Neural crest cell (in vitro differentiated cells): ENCODE data around the gene TDRD9. TPM values are rescaled to one million over a fixed set of nuclear protein-coding genes. Genes with fewer than 3 reads are reported as not detected.

Experiments
- DNase-seq: peaks from one replicate; pipeline ENCODE4 v3.0.0; 2021; ENCODE audit warnings: low read depth, mixed read lengths, low spot score
- H3K27ac Mint-ChIP-seq: one replicate; pipeline ENCODE4 v1.8.0; 2021; ENCODE audit warnings: mild to moderate bottlenecking, mixed read lengths; ENCODE audit not compliant: unreplicated experiment
- H3K27me3 Mint-ChIP-seq: 2 replicates; pipeline ENCODE4 v1.8.0; 2021; ENCODE audit warnings: low read depth, mild to moderate bottlenecking, mixed read lengths
- H3K36me3 Mint-ChIP-seq: 2 replicates; pipeline ENCODE4 v1.8.0; 2021; ENCODE audit warnings: low read depth, mild to moderate bottlenecking, mixed read lengths
- H3K4me1 Mint-ChIP-seq: 2 replicates; pipeline ENCODE4 v1.8.0; 2021; ENCODE audit warnings: mixed read lengths
- H3K4me3 Mint-ChIP-seq: one replicate; pipeline ENCODE4 v1.8.0; 2021; ENCODE audit warnings: mild to moderate bottlenecking, mixed read lengths
- H3K9me3 Mint-ChIP-seq: 2 replicates; pipeline ENCODE4 v1.8.0; 2021; ENCODE audit warnings: mixed read lengths
- total RNA-seq: library from RNA; stranded (reverse); gene quantifications from 2 replicates; pipeline ENCODE4 v1.2.1, GENCODE V29; 2021
- TF ChIP-seq, protein P1 (sequence below): fragments of 200-600 bp; sonication (generic); conservative IDR thresholded peaks from 2 replicates; pipeline ENCODE4 v1.5.0; 2021; ENCODE audit warnings: antibody characterized with exemption, mild to moderate bottlenecking

The TDRD9 gene
- total RNA-seq, 1 donor from 2014 or later = not detected

DNA sequence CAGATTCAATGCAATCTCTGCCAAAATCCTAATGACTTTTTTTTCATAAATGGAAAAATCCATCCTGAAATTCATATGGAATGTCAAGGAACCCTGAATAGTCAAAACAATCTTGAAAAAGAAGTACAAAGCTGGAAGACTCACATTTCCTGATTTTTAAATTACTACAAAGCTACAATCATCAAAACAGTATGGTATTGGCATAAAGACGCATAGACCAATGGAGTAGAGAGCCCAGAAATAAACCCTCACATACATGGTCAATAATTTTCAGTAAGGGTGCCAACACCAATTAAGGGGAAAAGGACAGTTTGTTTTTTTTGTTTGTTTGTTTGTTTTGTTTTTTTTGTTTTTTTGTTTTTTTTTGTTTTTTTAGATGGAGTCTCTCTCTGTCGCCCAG, 18.7 kb downstream of the TDRD9 start:
- H3K36me3 Mint-ChIP-seq = no peaks in the 10 kb centered on the region
- DNase-seq = no peak
- no peak overlapping the region for H3K4me3 Mint-ChIP-seq
- TF ChIP-seq, protein P1, sequence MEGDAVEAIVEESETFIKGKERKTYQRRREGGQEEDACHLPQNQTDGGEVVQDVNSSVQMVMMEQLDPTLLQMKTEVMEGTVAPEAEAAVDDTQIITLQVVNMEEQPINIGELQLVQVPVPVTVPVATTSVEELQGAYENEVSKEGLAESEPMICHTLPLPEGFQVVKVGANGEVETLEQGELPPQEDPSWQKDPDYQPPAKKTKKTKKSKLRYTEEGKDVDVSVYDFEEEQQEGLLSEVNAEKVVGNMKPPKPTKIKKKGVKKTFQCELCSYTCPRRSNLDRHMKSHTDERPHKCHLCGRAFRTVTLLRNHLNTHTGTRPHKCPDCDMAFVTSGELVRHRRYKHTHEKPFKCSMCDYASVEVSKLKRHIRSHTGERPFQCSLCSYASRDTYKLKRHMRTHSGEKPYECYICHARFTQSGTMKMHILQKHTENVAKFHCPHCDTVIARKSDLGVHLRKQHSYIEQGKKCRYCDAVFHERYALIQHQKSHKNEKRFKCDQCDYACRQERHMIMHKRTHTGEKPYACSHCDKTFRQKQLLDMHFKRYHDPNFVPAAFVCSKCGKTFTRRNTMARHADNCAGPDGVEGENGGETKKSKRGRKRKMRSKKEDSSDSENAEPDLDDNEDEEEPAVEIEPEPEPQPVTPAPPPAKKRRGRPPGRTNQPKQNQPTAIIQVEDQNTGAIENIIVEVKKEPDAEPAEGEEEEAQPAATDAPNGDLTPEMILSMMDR = no peak
- no peak overlapping the region for H3K27ac Mint-ChIP-seq
- H3K9me3 Mint-ChIP-seq = peaks cover 6% of the 10 kb centered on the region
- peaks cover 8% of the 10 kb centered on the region for H3K4me1 Mint-ChIP-seq
- H3K27me3 Mint-ChIP-seq = peaks cover 56% of the 10 kb centered on the region

DNA sequence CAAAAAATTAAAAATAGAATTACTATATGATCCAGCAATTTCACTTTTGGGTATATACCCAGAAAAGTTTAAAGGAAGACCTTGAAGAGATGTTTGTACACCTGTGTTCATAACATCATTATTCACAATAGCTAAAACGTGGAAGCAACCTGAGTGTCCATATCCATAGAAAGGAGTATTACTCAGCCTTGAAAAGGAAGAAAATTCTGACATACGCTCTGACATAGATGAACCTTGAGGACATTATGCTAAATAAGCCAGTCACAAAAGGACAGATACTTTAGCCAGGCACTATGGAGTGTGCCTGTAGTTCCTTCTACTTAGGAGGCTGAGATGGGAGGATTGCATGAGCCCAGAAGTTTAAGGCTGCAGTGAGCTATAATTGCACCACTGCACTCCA, 20.2 kb downstream of the TDRD9 start:
- peaks cover 8% of the 10 kb centered on the region for H3K4me1 Mint-ChIP-seq
- H3K36me3 Mint-ChIP-seq = no peaks in the 10 kb centered on the region
- H3K27ac Mint-ChIP-seq = no peak overlapping the region
- peaks cover 6% of the 10 kb centered on the region for H3K9me3 Mint-ChIP-seq
- TF ChIP-seq, protein P1 = no peak
- no peak overlapping the region for H3K4me3 Mint-ChIP-seq
- H3K27me3 Mint-ChIP-seq = peaks cover 44% of the 10 kb centered on the region
- no peak for DNase-seq

DNA sequence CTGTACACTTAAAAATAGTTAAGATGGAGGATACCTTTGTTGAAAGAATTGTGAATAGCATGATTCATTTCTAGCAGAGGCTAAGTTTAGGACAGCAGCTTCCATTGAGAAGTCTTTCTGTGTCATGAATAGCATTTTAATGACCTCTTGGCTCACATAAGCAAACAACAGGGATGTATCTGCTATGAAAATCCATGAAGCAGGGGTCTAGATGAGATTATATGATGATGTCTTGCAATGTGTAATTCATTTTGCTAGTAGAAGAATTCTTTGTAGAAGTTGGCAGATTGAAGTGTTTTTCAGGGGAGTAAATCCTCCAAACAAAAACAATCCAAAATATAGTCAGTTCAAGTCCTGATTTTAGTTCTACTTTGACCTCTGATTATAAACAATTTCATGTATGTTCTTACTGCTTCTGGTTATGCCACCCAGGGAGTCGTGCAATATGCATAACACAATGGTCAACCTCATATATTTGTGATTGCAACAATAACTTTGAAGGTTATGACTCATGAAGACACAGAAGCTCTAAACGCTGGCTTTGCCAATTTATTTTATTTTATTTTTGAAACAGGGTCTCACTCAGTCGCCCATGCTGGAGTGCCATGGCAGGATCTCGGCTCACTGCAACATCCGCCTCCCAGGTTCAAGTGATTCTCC, 21.0 kb downstream of the TDRD9 start:
- Mint-ChIP-seq H3K4me3 (no peak overlapping the region), H3K36me3 (no peaks in the 10 kb centered on the region), H3K9me3 (peaks cover 6% of the 10 kb centered on the region), H3K27ac (no peak overlapping the region), H3K27me3 (peaks cover 36% of the 10 kb centered on the region), H3K4me1 (peaks cover 8% of the 10 kb centered on the region)
- TF ChIP-seq, protein P1 = no peak
- no peak for DNase-seq

DNA sequence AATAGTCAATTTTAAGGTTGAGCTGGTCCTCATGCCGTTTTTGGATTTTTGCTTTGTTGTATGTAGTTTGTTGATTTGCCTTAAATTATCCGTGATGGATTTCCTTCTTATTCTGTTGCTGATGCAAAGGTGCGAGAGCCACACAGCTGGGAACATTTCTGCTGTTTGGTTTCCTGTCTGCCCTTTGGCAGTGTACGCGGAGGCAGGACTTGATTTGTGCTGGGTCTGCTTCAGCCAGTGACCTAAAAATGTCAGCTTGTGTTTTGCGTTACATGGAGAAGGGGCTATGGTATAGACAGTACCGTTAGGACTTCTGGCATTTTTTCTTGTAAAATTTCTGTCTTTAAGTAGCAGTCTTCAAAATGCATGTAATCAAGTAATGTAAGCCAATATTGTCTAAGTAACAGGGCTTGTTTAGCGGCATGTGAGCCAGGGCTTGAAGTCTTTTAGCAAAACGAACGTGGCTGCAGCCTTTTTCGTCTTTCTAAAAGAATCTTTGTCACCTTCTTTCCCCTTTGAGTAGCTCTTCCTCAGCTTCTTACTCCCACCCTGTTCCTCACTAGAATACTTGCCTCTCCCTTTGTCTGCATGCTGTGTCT, 32.3 kb downstream of the TDRD9 start:
- TF ChIP-seq, protein P1 = no peak
- no peaks in the 10 kb centered on the region for H3K4me1 Mint-ChIP-seq
- no peaks in the 10 kb centered on the region for H3K36me3 Mint-ChIP-seq
- H3K4me3 Mint-ChIP-seq = no peak overlapping the region
- DNase-seq = no peak
- peak overlapping the region; percentile 63 for H3K27ac Mint-ChIP-seq
- peaks cover 2% of the 10 kb centered on the region for H3K27me3 Mint-ChIP-seq
- no peaks in the 10 kb centered on the region for H3K9me3 Mint-ChIP-seq

DNA sequence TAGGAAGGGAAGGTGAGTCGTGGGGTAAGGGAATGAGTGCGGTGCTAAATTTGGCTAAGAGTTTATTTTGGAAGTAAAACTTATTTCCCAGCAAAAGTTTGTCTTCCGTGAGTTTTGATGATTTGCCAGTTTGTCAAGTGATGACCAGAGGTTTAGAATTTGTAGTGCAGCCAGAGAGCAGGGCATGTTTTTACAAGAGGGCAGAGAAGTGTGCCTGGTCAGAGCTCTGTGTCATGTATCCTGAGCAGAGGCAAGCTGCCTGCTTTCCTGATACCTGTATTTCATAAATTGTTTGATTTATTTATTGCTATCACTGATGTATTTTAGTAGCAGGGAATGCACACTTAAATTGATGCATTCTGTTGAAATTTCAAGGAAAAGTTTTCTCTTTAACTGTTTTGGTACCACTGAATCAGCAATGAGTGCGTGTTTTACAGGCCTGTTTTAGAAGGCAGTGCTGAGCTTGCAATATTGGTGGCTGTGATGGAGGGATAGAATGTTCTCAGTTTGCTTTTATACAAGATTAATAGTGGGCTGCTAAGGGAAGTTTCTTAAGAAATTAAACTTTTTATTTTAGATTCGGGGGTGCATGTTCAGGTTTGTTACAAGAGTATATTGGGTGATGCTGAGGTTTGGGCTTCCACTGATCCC, 33.8 kb downstream of the TDRD9 start:
- Mint-ChIP-seq H3K36me3 (no peaks in the 10 kb centered on the region), H3K4me3 (no peak overlapping the region), H3K27me3 (peaks cover 2% of the 10 kb centered on the region), H3K4me1 (no peaks in the 10 kb centered on the region), H3K9me3 (no peaks in the 10 kb centered on the region), H3K27ac (no peak overlapping the region)
- no peak for DNase-seq
- TF ChIP-seq, protein P1 = no peak
